HG03457 (cell line): ENCODE results near the gene GATAD2B.
"Not testable (repeated sequence)": the region's sequence is repeated elsewhere in the genome, so short reads cannot be mapped to it uniquely, and the experiment has no call there.

ENCODE experiments used
- ATAC-seq: cut with Tn5 transposase; IDR thresholded peaks from one replicate; pipeline ENCODE4 v1.9.1; 2021; ENCODE audit warnings: moderate number of reproducible peaks; ENCODE audit not compliant: unreplicated experiment

The GATAD2B gene

GRCh38 chr1:153844349-153844748 is 78.4 kb downstream of the GATAD2B start:
- not testable (repeated sequence) for ATAC-seq

GRCh38 chr1:153842006-153842471 is 80.7 kb downstream of the GATAD2B start:
- ATAC-seq: peak; percentile 65

GRCh38 chr1:153841463-153841994 is 81.2 kb downstream of the GATAD2B start:
- no peak for ATAC-seq

GRCh38 chr1:153840774-153841173 is 82.0 kb downstream of the GATAD2B start:
- ATAC-seq: not testable (repeated sequence)

GRCh38 chr1:153833968-153834367 is 88.8 kb downstream of the GATAD2B start:
- not testable (repeated sequence) for ATAC-seq

- ATAC-seq: no peak
Measured at GRCh38 chr1:153833171-153833570, 89.6 kb downstream of the GATAD2B start.

GRCh38 chr1:153832293-153832692 is 90.5 kb downstream of the GATAD2B start:
- ATAC-seq: no peak

- ATAC-seq: no peak
Measured at GRCh38 chr1:153831026-153831425, 91.7 kb downstream of the GATAD2B start.

- ATAC-seq: no peak
Measured at GRCh38 chr1:153827168-153827964, 95.4 kb downstream of the GATAD2B start.

GRCh38 chr1:153818876-153819275 is 103.9 kb downstream of the GATAD2B start:
- no peak for ATAC-seq

GRCh38 chr1:153816283-153816889 is 106.4 kb downstream of the GATAD2B start:
- no peak for ATAC-seq

- peak; percentile 7 for ATAC-seq
Measured at GRCh38 chr1:153805886-153806719, 116.7 kb downstream of the GATAD2B start.

GRCh38 chr1:153805042-153805745 is 117.6 kb downstream of the GATAD2B start:
- peak; percentile 83 for ATAC-seq

- no peak for ATAC-seq
Measured at GRCh38 chr1:153804112-153804511, 118.7 kb downstream of the GATAD2B start.

- no peak for ATAC-seq
Measured at GRCh38 chr1:153803470-153804056, 119.2 kb downstream of the GATAD2B start.

- no peak for ATAC-seq
Measured at GRCh38 chr1:153801786-153802697, 120.7 kb downstream of the GATAD2B start.

GRCh38 chr1:153801028-153801625 is 121.6 kb downstream of the GATAD2B start:
- no peak for ATAC-seq

GRCh38 chr1:153800516-153800915 is 122.3 kb downstream of the GATAD2B start:
- no peak for ATAC-seq
